NCI-H2196 treated with DMSO at 0.1 percent for 48 hours (cell line): ENCODE results near the gene SDR42E1.

Experiments used
- DNase-seq: peaks from one replicate; lab custom pipeline; 2025; ENCODE audit not compliant: unreplicated experiment; lab: John Stamatoyannopoulos, UW

SDR42E1 gene

DNA sequence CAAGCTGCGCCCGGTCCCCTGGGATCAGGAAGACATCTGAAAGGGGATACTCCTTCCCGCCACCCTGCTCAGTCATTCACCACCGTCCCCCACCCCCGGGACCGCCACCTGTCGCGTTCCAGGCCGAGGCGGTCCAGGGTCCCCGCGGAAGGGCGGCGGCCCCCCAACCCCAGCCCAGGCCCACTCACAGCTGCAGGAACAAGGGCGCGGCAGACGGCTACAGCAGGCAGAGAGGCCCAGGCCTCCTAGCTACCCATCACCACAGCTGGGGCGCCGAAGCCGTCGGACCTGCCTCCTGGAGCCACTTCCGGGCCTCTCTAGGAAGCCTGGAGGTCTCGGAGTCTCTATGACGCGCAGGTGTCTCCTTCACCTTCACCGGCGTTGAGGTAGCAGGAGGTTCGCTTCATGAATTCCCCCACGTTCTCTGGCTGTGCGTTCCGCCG lies at the start of gene SDR42E1:
SDR42E1 (minus strand) TSS at position 272 of the 443 bp plus-strand sequence. CDS start 10,612 bp downstream, outside the sequence.
- DNase-seq: peak; percentile 39

- DNase-seq: no peak
These were observed 48.7 kb upstream of the SDR42E1 start for GRCh38 chr16:82059983-82060421.

DNA sequence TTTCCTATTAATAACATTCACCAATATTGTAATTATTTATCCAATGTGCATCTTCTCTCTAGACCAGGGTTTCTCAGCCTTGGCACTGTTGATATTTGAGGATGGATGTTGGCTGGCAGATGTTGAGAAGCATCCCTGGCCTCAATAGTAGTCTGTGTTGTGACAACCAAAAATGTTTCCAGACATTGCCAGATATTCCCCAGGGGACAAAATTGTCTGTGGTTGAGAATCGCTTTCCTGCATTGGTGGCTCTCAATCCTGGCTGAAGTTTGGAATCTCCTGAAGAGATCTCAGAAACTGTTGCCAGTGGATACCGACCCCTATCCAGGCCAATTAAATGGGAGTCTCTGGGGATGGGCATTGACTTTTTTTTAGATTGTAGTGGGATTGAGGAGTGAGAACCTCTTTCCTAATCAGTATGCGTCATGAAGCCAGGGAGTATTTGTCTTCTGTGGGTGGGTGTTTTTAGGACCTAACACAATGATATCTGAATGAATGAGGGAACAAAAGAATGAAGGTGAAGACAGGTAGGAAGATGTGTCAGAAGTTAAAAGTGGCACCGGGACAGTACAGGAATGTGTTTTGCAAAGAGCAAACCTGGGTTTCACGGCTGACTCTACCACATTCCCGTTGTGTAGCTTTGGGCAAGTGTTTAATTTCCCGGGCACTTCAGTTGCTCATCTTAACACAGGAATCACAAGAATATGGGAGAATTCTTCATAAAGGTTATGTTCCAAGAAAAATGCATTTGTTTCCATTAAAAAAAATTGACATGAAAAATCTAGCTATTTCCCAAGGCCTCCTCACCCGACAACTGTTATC lies 48.1 kb upstream of the SDR42E1 start:
- no peak for DNase-seq

- no peak for DNase-seq
These were observed 45.3 kb upstream of the SDR42E1 start for GRCh38 chr16:82056550-82056896.

DNA sequence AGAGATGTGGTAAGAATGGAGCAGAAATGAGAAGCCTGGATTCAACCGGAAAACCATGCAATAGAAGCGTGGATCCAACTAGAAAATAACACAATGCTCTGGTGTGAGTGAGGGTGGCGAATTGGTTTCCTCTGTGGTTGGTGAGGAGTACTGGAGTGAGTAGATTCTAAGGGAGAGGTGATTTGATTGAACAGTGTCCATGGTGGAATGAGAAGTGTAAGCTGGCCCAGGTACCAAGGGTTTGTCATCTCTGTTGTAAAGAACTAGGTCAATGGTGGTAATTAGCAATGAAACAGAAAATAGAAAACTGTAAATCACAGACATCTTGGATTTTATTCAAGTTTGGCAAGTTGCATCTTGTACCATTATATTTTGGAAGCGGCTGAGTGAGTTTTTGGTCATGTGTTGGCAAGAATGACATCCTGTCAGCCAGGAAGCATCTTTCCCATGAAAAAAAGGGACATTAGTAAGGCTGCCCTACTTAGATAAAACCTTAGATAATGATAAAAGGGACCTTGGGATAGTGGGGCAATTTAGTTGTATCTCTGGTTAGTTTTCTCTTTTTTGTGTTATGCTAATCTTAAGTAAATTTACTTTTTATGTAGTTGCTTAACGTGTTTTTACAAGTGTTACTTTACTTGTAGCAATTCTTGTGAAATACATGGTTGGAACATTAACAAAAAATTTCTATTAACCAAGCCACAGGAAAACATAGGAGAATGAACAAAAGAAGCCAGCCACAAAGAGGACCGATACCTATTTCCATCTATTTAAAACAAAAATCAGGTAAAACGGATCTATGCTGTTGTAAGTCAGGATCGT lies 44.7 kb upstream of the SDR42E1 start:
- DNase-seq: no peak

- DNase-seq: no peak
These were observed 43.8 kb upstream of the SDR42E1 start for GRCh38 chr16:82055117-82055516.

GRCh38 chr16:82051656-82052055 lies 40.4 kb upstream of the SDR42E1 start:
- DNase-seq: no peak

GRCh38 chr16:82050909-82051357 lies 39.7 kb upstream of the SDR42E1 start:
- DNase-seq: no peak

DNA sequence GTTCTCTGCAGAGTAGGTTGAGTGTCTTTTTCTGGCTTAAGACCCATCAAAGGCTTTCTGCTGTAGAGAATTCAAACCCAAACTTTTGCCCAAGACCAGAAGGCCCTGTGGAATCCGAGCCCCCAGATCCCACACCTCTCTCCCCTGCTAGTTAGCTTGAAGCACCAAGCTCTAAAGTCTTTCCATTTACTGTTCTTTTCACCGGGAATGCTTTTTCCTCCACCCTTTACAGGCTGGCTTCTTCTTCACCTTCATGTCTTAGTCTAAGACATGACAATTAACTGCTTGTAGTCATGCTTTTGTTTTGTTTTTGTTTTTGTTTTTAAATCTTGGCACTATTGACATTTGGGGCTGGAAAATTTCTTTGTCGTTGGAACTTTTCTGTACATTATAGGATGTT lies 39.2 kb upstream of the SDR42E1 start:
- no peak for DNase-seq

GRCh38 chr16:82049484-82049883 lies 38.2 kb upstream of the SDR42E1 start:
- no peak for DNase-seq

GRCh38 chr16:82047787-82048186 lies 36.5 kb upstream of the SDR42E1 start:
- no peak for DNase-seq

DNA sequence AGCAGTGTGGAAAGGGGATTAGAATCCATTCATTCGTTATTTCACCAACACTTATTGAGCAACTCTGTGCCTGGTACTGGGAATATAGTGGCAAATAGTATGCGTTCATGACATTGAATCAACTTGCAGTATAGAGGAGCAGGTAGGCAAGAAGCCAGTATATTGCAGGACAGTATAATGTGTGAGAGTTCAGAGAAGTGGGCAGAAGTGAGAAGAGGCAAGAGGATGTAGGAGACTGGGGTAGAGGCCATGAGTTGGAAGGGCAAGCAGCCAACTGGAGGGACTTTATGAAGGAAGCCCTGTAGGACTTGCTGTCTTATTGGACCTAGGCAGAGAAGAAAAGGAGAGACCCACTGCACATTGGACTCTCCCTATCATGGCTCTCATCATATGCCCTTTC lies 36.1 kb upstream of the SDR42E1 start:
- no peak for DNase-seq

DNA sequence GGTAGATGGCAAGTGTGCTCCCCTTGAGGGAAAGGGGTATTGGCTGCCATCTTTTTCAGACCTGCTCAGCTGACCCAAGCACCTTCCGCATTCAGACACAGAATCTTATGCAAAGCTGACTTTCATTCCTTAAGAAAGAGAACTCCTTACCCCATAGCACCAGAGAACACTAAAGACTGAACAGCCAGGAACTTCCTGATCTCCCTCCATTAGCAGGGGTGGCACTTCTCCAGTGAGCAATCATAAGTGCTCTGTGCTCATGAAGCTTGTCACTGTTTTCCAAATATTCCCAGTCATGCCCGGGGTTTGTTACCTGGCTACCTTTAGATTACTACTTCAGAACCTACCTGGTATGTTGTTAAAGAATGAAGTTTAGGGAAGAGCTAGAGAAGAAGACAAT lies 35.7 kb upstream of the SDR42E1 start:
- DNase-seq: no peak

GRCh38 chr16:82046541-82046940 lies 35.3 kb upstream of the SDR42E1 start:
- DNase-seq: no peak

GRCh38 chr16:82045465-82045864 lies 34.2 kb upstream of the SDR42E1 start:
- no peak for DNase-seq

DNA sequence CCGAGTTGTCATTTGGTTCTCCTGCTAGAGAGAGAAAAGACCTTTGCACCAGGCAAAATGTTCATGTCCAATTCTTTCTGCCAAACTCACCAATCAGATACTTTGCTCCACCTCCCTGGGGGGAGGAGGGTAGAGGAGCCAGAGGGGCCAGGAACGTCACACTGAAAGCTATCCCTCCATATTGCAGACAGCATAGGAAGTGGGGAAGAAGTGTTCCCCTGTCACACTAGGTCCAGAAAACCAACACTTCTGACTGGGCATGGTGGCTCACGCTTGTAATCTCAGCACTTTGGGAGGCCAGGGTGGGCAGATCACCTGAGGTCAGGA lies 33.3 kb upstream of the SDR42E1 start:
- DNase-seq: no peak

GRCh38 chr16:82043680-82044584 lies 32.7 kb upstream of the SDR42E1 start:
- no peak for DNase-seq

DNA sequence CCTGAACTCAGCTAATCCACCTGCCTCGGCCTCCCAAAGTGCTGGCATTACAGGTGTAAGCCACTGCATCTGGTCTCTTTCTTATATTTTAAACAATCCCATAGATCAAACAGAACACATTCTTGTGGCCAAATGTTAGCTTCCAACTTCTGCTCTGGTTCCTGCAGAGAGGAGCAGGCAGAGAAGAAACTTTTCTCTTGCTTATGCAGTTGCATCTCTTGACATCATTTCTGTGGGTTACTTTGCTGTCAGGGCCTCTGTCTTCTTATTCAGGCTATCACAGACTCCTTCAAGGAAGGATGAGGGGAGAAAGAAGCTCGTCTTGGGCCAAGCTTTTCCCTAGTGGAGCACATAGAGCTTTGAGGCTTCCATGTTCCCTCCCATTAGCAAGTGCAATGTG lies 31.6 kb upstream of the SDR42E1 start:
- DNase-seq: no peak

DNA sequence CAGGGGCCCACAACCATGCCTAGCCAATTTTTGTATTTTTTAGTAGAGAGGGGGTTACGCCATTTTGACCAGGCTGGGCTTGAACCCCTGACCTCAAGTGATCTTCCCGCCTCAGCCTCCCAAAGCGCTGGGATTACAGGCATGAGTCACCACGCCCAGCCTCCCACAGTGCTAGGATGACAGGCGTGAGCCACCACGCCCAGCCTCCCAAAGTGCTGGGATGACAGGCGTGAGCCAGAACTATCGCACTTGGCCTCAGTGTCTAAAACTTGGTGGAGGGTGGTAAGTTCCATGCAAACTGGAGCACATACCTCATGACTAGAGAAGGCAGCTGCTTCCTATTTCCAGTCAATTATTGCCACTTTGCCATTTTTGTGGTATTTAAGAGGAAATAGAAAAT lies 30.9 kb upstream of the SDR42E1 start:
- DNase-seq: no peak

DNA sequence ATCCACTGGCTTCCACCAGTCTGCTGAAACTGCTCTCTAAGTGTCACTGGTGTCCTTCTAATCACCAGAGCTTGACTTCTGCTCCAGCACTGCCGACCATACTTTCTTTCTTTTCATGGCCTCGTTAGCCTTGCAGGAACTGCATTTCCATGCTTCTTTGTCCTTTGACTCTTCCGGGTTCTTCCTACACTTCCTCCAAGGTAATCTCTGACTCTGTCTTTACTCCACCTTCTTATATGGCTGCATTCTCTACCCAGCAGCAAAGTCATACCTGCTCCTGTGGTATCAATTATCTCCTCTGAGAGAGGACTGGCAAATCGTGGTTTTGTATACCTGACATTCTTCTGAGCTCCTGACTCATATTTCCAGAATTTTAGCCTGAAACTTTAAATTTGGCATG lies 30.3 kb upstream of the SDR42E1 start:
- DNase-seq: no peak

GRCh38 chr16:82040296-82040695 lies 29.0 kb upstream of the SDR42E1 start:
- DNase-seq: no peak
